GM12878 (cell line): ENCODE data around the gene MRPL33. TPM values are rescaled to one million over a fixed set of nuclear protein-coding genes. Genes with fewer than 3 reads are reported as not detected.

Experiments
- ATAC-seq: fragments of 200-7000 bp; cut with Tn5 transposase; 3 replicates; pipeline ENCODE4 v1.9.1; 2020; ENCODE audit warnings: mild to moderate bottlenecking, moderate library complexity
- BruUV-seq: library from RNA; stranded (reverse); fragments of 400-500 nt; replicated peaks from 2 replicates; lab custom pipeline; 2021; lab: Mats Ljungman, UMichigan
- CTCF ChIA-PET: fragments of 300-600 bp; sonication (Branson Sonifier 250); formaldehyde crosslinking; extraction: SDS; loops from one replicate; lab custom pipeline; 2021; ENCODE audit warnings: inconsistent platforms; lab: Yijun Ruan, JAX
- POLR2A ChIA-PET: fragments of 350-600 bp; formaldehyde crosslinking; extraction: SDS; loops from one replicate; lab custom pipeline; 2021; ENCODE audit warnings: inconsistent platforms; lab: Charles Lee
- RAD21 ChIA-PET: fragments of 300-600 bp; sonication (Branson Sonifier 250); formaldehyde crosslinking; loops from one replicate; lab custom pipeline; 2023; ENCODE audit warnings: antibody characterized with exemption; ENCODE audit not compliant: unreplicated experiment; lab: Charles Lee
- SMC1A ChIA-PET: fragments of 300-600 bp; sonication (Branson Sonifier 250); formaldehyde crosslinking; loops from one replicate; lab custom pipeline; 2023; ENCODE audit not compliant: unreplicated experiment, uncharacterized antibody; lab: Charles Lee
- DNase-seq: peaks from one replicate; pipeline ENCODE4 v3.0.0-alpha.2; 2011; ENCODE audit warnings: low read depth, low spot score
- FAIRE-seq: peaks from 3 replicates; lab custom pipeline; 2011; peaks lifted over from hg19 to GRCh38; lab: Jason Lieb, UNC
- H2AFZ ChIP-seq: 2 replicates; pipeline ENCODE4 v1.6.0; 2011; ENCODE audit warnings: low read depth, low read length, control low read depth; ENCODE audit not compliant: control insufficient read depth
- H3K27ac ChIP-seq: 2 replicates; pipeline ENCODE4 v1.5.1; 2011; ENCODE audit warnings: control low read depth; ENCODE audit not compliant: control insufficient read depth, insufficient read depth
- H3K27me3 ChIP-seq, 2 experiments: replicated peaks in 1 of 2; 2 replicates each; pipeline versions ENCODE4 v1.6.0 to v1.6.1; 2011; ENCODE audit warnings: low read length in 1 of 2; ENCODE audit not compliant: control insufficient read depth in 2 of 2, insufficient read depth in 2 of 2
- H3K36me3 ChIP-seq, 2 experiments: 2 replicates each; pipeline ENCODE4 v1.5.1; 2011; ENCODE audit warnings: low read length in 1 of 2; ENCODE audit not compliant: control insufficient read depth in 2 of 2, insufficient read depth in 2 of 2
- H3K4me1 ChIP-seq: 2 replicates; pipeline ENCODE4 v1.6.1; 2011; ENCODE audit warnings: mild to moderate bottlenecking, low read length, moderate library complexity, mixed read lengths; ENCODE audit not compliant: control insufficient read depth, insufficient read depth
- H3K4me2 ChIP-seq: 2 replicates; pipeline ENCODE4 v1.6.0; 2011; ENCODE audit warnings: control low read depth; ENCODE audit not compliant: control insufficient read depth, insufficient read depth
- H3K4me3 ChIP-seq: fragments of 200-600 bp; sonication (generic); 2 replicates; pipeline ENCODE4 v1.5.1; 2016
- H3K79me2 ChIP-seq: 2 replicates; pipeline ENCODE4 v1.6.0; 2011; ENCODE audit warnings: low read length; ENCODE audit not compliant: control insufficient read depth, insufficient read depth
- H3K9ac ChIP-seq: 2 replicates; pipeline ENCODE4 v1.8.0; 2011; ENCODE audit warnings: low read length, control low read depth, mixed read lengths; ENCODE audit not compliant: control insufficient read depth, insufficient read depth
- H3K9me3 ChIP-seq: replicated peaks from 3 replicates; pipeline ENCODE4 v1.5.1; 2011; ENCODE audit warnings: mild to moderate bottlenecking, low read length; ENCODE audit not compliant: control insufficient read depth, insufficient read depth
- H4K20me1 ChIP-seq: 2 replicates; pipeline ENCODE4 v1.6.0; 2011; ENCODE audit not compliant: control insufficient read depth, insufficient read depth
- EGR1 ChIP-seq, 2 experiments: IDR thresholded peaks; 1 replicate in 1 of 2; 2 replicates in 1 of 2; pipeline ENCODE4 v1.6.1; 2011 to 2012; ENCODE audit warnings: low read depth in 2 of 2, low read length in 2 of 2, borderline replicate concordance in 1 of 2, mild to moderate bottlenecking in 1 of 2, moderate library complexity in 1 of 2
- EZH2 ChIP-seq: IDR thresholded peaks from 2 replicates; pipeline ENCODE4 v1.6.1; 2012; ENCODE audit warnings: low read depth, mild to moderate bottlenecking, control low read depth, inconsistent platforms, low read length, borderline replicate concordance; ENCODE audit not compliant: control insufficient read depth
- FOXM1 ChIP-seq: IDR thresholded peaks from 2 replicates; pipeline ENCODE4 v1.6.1; 2012; ENCODE audit warnings: low read depth, mild to moderate bottlenecking, inconsistent platforms, low read length, moderate library complexity
- WGBS: methylation state at CpG from one replicate; pipeline ENCODE4 v1.1.6; 2016; ENCODE audit warnings: low lambda C conversion rate; ENCODE audit not compliant: insufficient replicate concordance, insufficient coverage; ENCODE audit errors: missing lambda C conversion rate; 5-methylcytosine and 5-hydroxymethylcytosine counted together
- in situ Hi-C: fragments of 300-500 bp; cut with MboI; formaldehyde crosslinking; loops from 9 replicates; pipeline ENCODE4 v1.14.3; 2018; ENCODE audit warnings: mixed read lengths
- intact Hi-C: fragments of 100-400 bp; cut with micrococcal nuclease; formaldehyde crosslinking; loops from one replicate; pipeline ENCODE4 v1.14.2; 2022; ENCODE audit not compliant: unreplicated experiment
- polyA plus RNA-seq, 11 experiments: library from polyadenylated mRNA; depleted of rRNA in 4 of 11; unstranded in 6 of 11; stranded (reverse) in 5 of 11; fragments of >200 nt; fragmentation: Nextera tagmentation in 4 of 11; fragmentation: Illumina TruSeq in 1 of 11; extraction: Ambion mirVana in 4 of 11; extraction: Trizol in 1 of 11; gene quantifications; 1 replicate in 1 of 11; 2 replicates in 10 of 11; pipeline versions ENCODE4 v1.2.1 to v1.2.3, GENCODE V29; 2011 to 2016; ENCODE audit warnings: inconsistent platforms in 2 of 11, missing spikeins in 2 of 11, low read depth in 1 of 11
- total RNA-seq, 4 experiments: library from RNA; depleted of rRNA in 3 of 4; stranded (reverse); fragments of >200 nt in 3 of 4; fragmentation: Illumina TruSeq in 1 of 4; extraction: Trizol in 1 of 4; gene quantifications; 2 replicates each; pipeline versions ENCODE4 v1.2.1 to v1.2.3, GENCODE V29; 2013 to 2021
- TF ChIP-seq, protein P1 (sequence below): IDR thresholded peaks from 2 replicates; pipeline ENCODE4 v1.6.1; 2011; ENCODE audit warnings: mild to moderate bottlenecking, low read depth, low read length, moderate library complexity; ENCODE audit not compliant: insufficient replicate concordance
- TF ChIP-seq, protein P2 (sequence below): IDR thresholded peaks from 2 replicates; pipeline ENCODE4 v1.6.1; 2012; ENCODE audit warnings: low read depth, low read length, improper control_type of control experiment
- TF ChIP-seq, protein P3 (sequence below): fragments of 450-650 bp; IDR thresholded peaks from 2 replicates; pipeline ENCODE4 v1.6.1; 2017; ENCODE audit warnings: borderline replicate concordance

MRPL33 gene
- total and polyA plus RNA-seq, 10 of the 15 experiments (the other 5 are each of a cell fraction or from before 2014, with no cell fraction given), result 50.1 to 318 (median 160) TPM

DNA sequence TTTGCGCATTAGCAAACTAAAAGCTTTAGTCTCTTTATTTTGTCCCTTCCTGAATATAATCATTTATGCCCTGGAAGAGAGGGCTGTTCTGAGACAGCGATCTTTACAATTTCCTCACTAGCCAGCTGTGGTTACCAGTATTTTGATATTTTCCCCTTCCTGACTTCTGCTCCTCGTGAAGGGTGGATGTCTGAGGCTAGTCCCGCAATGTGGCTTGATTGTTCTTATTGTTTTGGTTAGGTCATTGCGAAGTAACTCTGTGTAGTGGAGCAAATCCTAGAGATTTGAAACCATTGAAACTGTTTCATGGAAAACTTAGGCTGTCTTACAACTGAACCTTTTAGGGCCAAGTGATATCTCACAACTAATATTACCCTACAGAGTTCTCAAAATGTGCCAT, 2.4 kb downstream of the MRPL33 start:
- intact Hi-C loops (no loop called here), in situ Hi-C loops (no loop called here)
- H3K79me2 ChIP-seq, result peaks cover 29% of the 10 kb centered on the region
- H3K27ac ChIP-seq, result no peak overlapping the region
- FAIRE-seq, result no peak
- H2AFZ ChIP-seq, result no peak overlapping the region
- H3K4me3 ChIP-seq, result no peak overlapping the region
- WGBS, result over 99% methylated on average over 5 of the region's 5 CpGs
- no peak for ATAC-seq
- BruUV-seq, result no TSS peak
- POLR2A ChIA-PET, result no interaction called here
- no peak for TF ChIP-seq EGR1 (IDR thresholded peaks at IDR 0.05; ENCODE audit: borderline replicate concordance in 1 of 2, low read depth in 2 of 2, low read length in 2 of 2)
- no peak for DNase-seq
- no peaks in the 10 kb centered on the region for H3K36me3 ChIP-seq
- H4K20me1 ChIP-seq, result no peaks in the 10 kb centered on the region; the same call in 1 of the 2 replicates
- H3K4me1 ChIP-seq, result no peaks in the 10 kb centered on the region
- RAD21 ChIA-PET, result no interaction called here
- H3K27me3 ChIP-seq, result no peaks in the 10 kb centered on the region
- H3K9me3 ChIP-seq, result no peaks in the 10 kb centered on the region
- SMC1A ChIA-PET, result interaction anchor here (1.1 kb wide), 1 partner anchor 50 kb away, joined by 3 read pairs; no protein-coding TSS in a partner anchor
- H3K9ac ChIP-seq, result no peak overlapping the region
- CTCF ChIA-PET, result no interaction called here
- no peak overlapping the region for H3K4me2 ChIP-seq

DNA sequence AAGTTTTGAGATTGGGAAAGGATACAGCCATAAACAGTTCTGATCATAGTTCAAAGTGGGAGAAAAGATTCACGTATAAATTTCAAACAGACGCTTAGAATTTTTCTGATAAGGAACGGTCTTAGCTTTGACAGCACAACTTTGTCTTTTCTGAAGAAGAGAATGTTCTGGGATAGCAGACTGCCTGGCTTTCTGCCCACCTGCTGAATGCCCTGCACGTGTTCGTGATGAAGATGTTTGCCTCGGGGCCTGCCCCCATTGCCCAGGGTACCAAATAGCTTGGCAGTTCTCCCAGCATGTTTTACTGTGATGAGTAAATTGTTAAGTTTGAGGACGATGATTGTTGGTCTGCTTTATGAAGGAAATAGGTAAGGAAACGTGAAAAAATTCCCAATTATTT, 4.6 kb downstream of the MRPL33 start:
- H3K4me2 ChIP-seq, result no peak overlapping the region

More for the DNA sequence above, 4.6 kb downstream of the MRPL33 start:
- ChIA-PET POLR2A (no interaction called here), CTCF (interaction anchor here (1.4 kb wide), 1 partner anchor 93 kb away, joined by 4 read pairs; no protein-coding TSS in a partner anchor), RAD21 (no interaction called here), SMC1A (no interaction called here)
- no TSS peak for BruUV-seq
- H2AFZ ChIP-seq, result no peak overlapping the region
- H3K9ac ChIP-seq, result no peak overlapping the region
- WGBS, result 94% methylated on average over 8 of the region's 8 CpGs
- no peaks in the 10 kb centered on the region for H3K4me1 ChIP-seq
- intact Hi-C loops (no loop called here), in situ Hi-C loops (no loop called here)
- no peak for FAIRE-seq
- H3K27me3 ChIP-seq, result no peaks in the 10 kb centered on the region
- no peaks in the 10 kb centered on the region; the same call in 1 of the 2 replicates for H4K20me1 ChIP-seq
- no peak overlapping the region for H3K27ac ChIP-seq
- no peak for DNase-seq
- H3K79me2 ChIP-seq, result peaks cover 29% of the 10 kb centered on the region
- no peaks in the 10 kb centered on the region for H3K9me3 ChIP-seq
- no peaks in the 10 kb centered on the region for H3K36me3 ChIP-seq
- ATAC-seq, result no peak
- TF ChIP-seq, protein P1, sequence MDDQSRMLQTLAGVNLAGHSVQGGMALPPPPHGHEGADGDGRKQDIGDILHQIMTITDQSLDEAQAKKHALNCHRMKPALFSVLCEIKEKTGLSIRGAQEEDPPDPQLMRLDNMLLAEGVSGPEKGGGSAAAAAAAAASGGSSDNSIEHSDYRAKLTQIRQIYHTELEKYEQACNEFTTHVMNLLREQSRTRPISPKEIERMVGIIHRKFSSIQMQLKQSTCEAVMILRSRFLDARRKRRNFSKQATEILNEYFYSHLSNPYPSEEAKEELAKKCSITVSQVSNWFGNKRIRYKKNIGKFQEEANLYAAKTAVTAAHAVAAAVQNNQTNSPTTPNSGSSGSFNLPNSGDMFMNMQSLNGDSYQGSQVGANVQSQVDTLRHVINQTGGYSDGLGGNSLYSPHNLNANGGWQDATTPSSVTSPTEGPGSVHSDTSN, result no peak
- no peak for TF ChIP-seq FOXM1
- TF ChIP-seq, protein P2, sequence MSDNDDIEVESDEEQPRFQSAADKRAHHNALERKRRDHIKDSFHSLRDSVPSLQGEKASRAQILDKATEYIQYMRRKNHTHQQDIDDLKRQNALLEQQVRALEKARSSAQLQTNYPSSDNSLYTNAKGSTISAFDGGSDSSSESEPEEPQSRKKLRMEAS, result no peak
- no peak for TF ChIP-seq EZH2
- TF ChIP-seq, protein P3, sequence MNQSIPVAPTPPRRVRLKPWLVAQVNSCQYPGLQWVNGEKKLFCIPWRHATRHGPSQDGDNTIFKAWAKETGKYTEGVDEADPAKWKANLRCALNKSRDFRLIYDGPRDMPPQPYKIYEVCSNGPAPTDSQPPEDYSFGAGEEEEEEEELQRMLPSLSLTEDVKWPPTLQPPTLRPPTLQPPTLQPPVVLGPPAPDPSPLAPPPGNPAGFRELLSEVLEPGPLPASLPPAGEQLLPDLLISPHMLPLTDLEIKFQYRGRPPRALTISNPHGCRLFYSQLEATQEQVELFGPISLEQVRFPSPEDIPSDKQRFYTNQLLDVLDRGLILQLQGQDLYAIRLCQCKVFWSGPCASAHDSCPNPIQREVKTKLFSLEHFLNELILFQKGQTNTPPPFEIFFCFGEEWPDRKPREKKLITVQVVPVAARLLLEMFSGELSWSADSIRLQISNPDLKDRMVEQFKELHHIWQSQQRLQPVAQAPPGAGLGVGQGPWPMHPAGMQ, result no peak
- no peak overlapping the region for H3K4me3 ChIP-seq
